Right renal pelvis (tissue), 4 donors: ENCODE results near the gene ATP8B1. TPM values are rescaled to one million over a fixed set of nuclear protein-coding genes. Genes with fewer than 3 reads are reported as not detected.
"Not testable (repeated sequence)": the region's sequence is repeated elsewhere in the genome, so short reads cannot be mapped to it uniquely, and the experiment has no call there.

Experiments
- DNase-seq, 4 donors: peaks; one replicate each; pipeline ENCODE4 v3.0.0-alpha.2; 2013; ENCODE audit warnings: low read depth in 4 of 4, low spot score in 3 of 4, missing footprints in 1 of 4
- polyA plus RNA-seq, 4 donors: library from polyadenylated mRNA; unstranded; fragments of 120-200 nt; gene quantifications; one replicate each; pipeline ENCODE4 v1.2.1, GENCODE V29; 2013; ENCODE audit not compliant: insufficient read length in 4 of 4

The ATP8B1 gene
- polyA plus RNA-seq, 4 donors: 26.4 to 34.5 (median 28.1) TPM

DNA sequence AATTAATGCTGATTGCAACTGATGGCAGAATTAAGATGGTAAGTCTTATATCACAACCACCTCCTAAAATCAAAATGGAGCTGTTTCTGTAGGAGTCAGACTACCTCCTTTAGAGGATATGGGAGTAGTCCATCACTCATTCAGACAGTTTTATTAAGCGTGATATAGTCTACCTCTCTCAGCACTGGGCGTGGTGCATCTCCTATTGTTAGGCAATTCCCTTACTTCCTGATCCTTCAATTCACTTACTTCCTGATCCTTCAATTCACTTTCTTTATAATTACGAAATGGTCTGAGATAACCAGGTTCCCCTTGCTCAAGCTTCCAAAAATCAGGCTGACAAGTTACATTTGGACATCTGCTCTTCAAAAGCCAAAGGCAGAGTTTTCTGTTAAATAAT is 31.9 kb downstream of the ATP8B1 start:
- DNase-seq: no peak

DNA sequence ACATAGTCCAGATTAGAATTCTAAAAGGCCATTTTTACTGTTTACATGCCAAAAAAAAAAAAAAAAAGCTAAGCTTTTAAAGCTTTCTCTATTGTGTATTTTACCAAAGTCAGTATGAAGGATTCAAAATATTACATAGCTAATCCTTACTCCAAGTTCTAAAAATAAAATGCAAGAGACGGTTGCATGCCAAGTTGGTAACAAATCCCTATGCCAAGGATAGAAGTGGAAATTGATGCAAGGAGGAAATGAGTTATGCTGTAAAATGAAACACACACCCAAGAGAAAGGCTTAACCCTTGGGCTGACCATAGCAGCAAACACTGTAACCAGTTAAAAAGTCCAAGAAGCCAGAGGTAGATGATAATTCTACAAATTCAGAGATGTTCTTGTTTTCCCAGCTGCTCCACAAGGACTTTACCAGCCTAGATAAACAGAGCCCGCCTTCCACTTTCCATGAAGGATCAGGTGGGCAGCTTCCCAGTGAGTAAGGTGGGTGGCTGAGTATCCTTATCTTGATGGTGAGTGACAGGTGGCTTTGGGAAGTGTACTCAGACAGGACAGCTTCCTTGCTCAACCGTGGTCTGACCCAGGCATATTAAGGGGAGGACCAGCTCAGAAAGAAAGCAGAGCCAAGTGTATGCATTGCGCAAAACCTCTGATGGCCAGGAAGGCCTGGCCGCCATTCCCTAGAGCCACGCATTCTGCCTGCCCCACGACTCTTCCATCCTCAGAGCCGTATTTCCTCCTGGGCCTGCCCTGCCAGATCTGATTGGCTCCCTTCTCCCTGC is 34.4 kb downstream of the ATP8B1 start:
- DNase-seq: no peak

DNA sequence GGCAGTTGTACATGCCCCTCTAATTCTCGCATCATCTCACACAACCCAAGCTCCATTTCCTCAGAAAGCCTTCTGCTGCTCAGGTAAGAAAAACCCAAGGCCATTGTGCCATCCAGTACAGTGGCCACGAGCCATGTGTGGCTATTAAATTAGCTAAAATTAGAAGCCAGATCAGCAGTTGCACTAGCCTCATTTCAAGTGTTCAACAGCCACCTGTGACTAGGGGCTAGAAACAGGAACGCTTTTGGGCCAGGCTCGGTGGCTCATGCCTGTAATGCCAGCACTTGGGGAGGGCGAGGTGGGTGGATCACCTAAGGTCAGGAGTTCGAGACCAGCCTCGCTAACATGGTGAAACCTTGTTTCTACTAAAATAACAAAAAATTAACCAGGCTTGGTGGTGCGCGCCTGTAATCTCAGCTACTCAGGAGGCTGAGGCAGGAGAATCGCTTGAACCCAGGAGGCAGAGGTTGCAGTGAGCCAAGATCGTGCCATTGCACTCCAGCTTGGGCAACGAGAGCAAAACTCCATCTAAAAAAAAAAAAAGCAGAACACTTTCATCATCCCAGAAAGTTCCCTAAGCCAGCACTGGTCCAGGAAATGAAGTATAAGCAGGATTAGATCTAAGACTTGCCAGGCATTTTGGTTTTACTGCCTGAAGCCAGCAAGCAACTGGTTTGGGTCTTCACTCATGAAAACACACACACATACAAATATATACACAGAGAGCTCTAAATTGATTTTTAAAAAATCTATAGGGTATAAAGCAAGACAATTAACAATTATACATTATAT is 35.7 kb downstream of the ATP8B1 start:
- no peak for DNase-seq

DNA sequence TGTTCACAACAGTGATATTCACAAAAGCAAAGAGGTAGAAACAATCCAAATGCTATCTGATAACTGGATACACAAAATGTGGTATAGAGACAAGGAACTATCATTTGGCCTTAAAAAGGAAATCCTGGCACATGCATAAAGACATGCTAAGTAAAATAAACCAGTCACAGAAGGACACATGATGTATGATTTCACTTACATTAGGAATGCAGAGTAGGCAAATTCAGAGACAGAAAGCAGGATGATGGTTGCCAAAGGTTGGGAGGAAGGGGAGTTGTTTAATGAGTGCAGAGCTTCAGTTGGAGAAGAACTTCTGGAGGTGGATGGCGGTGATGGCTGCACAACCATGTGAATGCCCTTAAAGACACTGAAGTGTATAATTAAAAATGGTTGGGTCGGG is 38.1 kb downstream of the ATP8B1 start:
- DNase-seq: no peak

DNA sequence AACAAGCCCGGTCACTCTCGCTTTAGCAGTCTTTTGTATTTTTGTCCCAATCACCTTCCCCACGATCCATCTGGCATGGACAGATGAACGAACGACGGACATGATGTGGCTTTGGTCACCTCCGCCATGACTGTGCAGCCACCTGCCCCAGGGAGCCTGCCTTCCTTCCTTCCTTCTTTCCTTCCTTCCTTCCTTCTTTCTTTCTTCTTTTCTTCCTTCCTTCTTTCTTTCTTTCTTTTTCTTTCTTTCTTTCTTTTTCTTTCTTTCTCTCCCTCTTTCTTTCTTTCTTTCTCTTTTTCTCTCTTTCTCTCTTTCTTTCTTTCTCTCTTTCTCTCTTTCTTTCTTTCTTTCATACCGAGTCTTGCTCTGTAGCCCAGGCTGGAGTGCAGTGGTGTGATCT is 39.0 kb downstream of the ATP8B1 start:
- no peak for DNase-seq

DNA sequence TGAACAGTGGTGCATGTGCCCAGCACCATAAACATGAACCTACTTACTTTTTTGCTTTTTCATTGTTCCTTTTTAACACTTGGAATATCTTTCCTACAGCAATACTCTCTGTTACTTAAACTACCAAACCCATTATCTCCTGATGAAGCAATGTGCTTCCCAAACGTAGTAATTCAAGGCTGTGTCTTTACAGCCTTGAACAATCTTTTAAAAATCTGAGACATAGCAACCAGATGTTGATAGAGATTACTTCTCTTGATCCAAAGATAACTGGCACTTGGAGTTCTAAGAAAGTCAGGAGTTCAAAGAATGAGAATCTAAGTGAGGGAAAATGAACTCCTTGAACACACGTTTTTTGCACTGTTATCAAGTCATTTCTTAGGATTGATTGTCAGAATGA is 40.4 kb downstream of the ATP8B1 start:
- DNase-seq: no peak

DNA sequence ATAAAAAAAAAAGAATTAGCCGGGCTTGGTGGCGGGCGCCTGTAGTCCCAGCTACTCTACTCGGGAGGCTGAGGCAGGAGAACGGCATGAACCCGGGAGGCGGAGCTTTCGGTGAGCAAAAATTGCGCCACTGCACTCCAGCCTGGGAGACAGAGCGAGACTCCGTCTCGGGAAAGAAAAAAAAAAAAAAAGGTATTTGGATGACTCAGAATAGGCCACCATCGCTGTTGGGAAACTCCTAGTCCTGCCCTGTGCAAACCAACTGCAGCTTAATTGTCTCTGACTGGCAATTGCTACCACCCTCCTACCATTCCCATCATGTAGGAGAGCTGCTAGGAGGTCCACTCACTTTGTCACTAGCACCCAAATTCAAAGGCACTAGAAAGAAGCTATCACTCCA is 43.5 kb downstream of the ATP8B1 start:
- DNase-seq: no peak

DNA sequence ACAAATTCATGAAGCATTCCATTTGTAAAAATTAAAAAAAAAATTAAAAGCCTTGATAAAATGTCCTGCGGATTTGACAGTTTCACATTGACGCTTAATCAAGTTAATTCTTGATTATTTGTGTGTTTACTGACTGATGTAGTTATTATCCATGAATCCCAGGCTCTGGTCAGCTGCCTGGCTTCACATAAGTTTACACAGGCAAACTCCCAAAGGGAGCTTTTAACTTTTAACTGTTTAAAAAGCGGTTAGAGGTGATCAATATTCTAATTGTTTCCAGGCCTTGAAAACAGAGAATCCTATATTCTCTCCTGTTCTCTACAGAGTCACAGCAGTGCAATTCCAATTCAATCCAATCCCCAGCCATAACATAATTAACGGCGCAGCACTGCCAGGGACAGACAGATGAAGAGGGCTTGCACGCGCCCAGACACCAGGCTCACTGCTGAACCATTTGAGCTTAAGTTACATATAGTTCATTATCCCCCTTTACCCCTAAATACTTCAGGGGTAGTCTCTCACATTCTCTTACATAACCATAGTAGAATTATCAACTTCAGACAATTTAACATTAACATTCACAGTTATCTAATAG is 47.5 kb downstream of the ATP8B1 start:
- no peak for DNase-seq

DNA sequence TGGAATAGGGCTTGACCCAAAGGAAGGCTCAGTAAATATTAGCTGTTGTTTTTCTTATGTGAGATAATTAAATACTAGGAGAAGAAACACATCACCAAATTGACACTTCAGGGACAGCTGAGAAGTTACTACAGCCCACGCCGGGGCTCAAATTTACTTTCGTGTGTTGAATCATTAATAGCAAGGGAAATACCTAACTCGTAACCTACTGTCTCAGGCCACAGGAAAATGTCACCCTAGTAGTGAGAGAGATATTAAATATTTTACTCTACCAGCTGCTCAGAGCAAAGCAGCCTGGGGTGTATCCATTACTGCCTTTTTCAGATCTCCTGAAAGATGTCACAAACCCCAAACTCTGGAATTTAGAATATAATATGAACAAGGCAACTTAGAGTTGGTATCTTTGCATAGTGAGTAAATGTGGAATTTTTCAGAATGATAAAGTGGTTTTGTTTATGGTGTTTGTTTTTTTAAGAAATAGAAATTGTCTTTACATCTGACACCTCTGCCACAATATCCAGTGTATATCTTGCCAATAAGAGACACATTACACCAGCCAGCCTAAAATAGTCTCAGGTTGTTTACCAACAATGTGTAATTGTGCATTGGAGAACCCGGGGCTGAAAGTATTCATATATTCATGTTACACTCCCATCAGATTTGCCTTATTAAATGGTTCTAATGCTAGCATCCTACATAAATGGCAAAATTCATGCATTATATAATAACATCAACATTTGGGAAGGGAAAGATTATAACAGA is 48.4 kb downstream of the ATP8B1 start:
- DNase-seq: no peak

DNA sequence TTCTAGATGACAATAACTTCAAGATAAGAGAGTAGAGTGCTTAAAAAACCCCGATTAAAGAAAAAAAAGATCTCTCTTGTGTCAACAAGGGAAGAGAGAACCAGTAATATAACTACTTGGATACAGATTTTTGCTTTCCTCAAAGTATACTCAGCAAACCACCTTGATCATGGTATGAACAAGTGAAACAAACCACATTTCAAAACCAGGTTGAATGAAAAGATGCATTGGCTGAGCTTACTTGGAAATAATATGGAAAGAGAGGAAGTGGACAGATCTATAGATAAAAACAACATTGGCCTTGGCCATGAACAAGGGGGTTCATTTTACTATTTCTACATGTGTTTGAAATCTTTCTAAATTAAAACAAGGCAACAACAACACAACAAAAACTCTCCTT is 50.1 kb downstream of the ATP8B1 start:
- no peak for DNase-seq

DNA sequence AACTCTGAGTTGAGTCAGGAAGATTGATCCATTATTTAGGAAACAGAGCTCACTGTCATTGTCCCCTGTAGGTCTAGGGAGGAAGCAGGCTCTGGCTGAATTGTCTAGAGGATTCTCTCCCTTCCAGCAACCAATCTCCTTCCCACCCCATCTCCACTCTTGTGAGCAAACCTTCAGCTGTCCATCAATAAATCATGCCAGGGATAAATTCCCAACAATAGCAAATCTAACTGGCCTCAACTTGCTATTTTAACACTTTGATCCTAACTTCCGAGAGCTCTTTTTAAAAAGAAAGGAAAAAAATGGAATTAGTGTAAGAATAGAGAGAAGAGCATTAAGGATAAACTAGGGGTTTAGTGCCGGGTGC is 53.5 kb downstream of the ATP8B1 start:
- no peak for DNase-seq

DNA sequence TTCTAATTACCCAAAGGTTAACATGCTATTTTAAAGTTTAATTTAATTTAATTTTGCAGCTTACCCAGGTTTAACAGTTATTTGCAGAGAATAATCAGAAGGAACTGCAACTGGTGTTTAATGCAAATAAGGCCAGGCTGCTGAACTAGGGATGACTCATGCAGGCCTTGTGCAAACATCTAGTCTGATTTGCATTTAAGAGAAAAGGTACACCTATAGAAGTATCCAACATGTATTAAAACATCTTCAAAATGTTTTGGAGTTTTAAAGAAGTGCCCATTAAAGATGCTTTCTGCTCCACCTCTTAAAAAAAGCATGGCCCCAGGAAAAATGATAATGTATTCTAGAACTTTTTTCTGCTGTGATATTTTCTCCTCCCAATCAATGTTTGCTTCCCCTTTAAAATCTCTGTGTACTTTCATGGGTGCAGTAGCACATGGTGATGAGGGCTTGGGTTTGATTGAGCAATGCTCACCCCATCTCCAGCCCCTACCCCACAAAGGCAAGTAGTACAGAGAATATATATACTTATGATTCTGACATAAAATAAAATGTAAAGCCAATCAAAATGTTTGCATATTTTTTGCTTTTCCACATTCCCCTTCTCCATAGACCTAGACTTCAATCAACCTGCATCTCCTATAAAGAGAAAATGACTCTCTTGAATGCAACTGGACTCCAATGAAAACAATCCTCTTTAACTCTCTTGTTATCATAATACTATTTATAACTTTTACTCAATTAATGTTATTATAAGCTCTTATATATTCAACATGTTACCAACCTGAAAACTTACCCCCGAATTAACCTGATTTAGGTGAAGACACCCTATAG is 54.1 kb downstream of the ATP8B1 start:
- DNase-seq: no peak

DNA sequence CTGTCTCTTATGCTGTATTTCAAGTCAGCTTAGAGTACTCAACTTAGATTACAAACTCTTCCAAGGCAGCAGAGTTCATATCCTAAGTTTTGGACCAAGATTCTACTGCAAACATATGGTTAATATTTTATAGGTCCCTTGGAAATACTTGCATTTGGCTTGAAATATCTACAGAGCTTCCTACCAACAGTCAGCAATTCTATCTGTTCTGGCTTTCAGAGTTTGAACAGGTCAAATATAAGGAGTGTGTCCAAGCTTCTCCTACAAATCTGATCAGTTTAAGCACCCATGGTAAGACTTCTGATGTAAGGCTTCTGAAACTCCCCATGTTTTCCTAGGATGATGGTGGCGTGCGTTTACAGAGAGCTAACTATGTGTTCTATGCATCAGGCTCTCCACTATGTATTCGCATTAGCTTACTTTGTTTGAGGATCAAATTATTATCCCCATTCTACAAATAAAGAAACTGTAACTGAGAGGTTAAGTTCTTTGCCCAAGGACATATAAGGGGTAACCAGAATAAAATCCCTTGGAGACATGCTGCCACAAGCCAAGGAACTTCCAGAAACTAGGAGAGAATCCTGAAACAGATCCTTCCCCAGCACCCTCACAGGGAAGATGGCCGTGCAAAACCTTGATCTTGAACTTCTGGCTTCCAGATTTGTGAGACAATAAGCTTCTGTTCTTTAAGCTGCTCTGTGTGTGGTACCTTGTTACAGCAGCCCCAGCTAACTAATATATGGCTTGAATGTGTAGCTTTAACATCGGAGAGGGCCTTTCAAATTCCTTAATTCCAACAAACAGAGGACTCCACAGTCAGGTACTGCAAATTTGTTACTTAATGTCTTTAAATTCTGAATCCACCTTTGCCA is 55.1 kb downstream of the ATP8B1 start:
- no peak for DNase-seq

DNA sequence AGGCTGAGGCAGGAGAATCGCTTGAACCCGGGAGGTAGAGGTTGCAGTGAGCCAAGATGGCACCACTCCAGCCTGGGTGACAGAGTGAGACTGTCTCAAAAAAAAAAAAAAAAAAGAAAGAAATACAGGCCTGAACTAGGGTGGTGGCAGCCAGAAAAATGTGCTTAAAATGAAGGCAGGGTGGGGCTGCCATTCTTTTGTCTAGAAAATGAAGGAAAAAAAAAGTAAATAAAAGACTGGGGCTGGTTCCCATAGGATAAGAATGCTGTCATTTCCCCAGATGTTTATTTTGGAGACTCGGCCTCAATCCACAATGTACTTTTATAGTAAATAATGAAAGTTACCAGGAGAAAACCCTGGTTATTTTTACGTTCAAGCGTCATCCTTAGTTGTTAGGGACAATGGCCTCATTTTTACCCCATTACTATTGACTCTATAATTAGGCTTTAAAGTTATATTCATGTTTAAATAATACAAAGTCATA is 58.9 kb downstream of the ATP8B1 start:
- DNase-seq: no peak

DNA sequence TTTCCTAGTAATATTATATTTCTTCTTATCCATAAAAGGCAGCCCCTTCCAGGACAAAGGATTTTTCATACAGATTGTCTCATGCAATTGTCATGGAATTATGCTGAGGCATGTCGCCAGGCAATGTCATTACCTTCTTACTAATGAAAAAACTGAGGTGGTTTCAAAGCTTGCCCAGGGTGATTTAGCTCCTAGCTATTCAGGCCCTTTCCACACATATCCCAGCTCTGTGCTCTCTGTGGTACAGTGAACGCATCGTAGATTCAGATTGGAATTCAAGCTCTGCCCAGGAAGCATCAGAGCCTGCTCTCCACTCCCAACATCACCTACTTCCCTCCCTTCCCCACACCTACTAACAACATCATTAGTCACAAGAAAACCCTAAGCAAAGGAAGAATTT is 60.1 kb downstream of the ATP8B1 start:
- DNase-seq: no peak

DNA sequence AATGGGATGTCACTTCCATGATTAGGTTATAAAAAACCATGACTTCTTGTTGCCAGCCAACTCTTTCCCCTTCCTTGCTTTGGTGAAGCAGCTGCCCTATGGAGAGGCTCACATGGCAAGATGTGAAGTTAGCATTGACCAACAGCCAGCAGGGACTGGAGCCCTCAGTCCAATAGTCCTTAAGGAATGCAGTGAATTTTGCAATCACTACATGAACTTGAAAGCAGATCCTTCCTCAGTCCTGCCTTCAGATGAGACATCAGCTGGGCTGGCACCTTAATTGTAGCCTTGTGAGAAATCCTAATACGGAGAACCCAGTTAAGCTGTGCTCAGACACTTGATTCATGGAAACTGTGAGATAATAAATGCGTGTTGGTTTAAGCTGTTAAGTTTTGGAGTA is 61.8 kb downstream of the ATP8B1 start:
- no peak for DNase-seq

DNA sequence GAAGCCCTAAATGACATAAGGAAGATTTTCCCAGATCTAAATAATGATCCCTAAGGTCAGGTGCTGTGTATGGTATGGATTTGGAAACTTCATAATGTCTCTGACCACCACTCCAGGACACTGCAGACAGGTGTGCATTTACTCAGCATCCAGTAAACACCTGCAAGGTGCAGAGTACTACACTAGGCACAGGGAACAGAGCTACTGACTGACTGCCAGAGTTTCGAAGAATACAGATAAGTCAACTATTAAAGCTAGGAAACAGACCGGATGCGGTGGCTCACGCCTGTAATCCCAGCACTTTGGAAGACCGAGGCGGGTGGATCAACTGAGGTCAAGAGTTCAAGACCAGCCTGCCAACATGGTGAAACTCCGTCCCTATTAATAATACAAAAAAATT is 65.0 kb downstream of the ATP8B1 start:
- DNase-seq: no peak

DNA sequence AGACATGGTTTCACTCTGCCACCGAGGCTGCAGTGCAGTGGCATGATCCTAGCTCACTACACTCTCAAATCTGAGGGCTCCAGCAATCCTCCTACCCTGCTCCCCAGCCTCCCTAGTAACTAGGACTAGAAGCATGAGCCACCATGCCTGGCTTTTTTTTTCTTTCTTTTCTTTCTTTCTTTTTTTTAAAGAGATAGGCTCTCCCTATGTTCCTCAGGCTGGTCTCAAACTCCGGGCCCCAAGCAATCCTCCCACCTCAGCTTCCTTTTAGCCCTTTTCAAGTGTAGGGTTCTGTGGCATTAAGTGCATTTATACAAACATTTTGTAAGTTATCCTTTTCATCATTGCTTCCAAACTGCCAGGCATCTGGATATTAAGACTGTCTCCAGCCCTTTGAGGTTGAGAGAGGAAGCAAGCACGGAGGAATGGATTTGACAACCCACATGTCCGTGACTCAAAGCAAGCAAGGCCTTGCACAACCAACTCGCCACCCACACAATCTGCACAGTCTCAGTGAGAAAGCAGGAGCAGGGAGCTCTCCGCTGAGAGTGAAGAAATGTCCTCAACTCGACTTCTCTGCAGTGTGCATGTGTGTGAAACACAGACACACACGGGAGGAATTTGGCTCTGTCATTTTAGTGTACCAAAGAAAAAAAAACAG is 65.6 kb downstream of the ATP8B1 start:
- no peak for DNase-seq

DNA sequence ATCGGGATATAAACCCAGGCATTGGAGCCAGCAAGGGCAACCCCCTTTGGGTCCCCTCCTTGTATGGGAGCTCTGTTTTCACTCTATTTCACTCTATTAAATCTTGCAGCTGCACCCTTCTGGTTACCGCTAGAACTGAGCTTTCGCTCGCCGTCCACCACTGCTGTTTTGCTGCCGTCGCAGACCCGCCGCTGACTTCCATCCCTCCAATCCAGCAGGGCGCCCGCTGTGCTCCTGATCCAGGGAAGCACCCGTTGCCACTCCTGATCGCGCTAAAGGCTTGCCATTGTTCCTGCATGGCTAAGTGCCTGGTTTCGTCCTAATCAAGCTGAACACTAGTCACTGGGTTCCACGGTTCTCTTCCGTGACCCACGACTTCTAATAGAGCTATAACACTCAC is 68.1 kb downstream of the ATP8B1 start:
- DNase-seq: not testable (repeated sequence)
